CD4-positive, alpha-beta T cell treated with Interleukin-17A for 1 hour (primary cell): Measurements from ENCODE around the gene NAT14.

ENCODE experiments used
- DNase-seq: peaks from one replicate; pipeline ENCODE4 v3.0.0-alpha.2; 2020

Gene NAT14

GRCh38 chr19:55453511-55454260, 31.3 kb upstream of the NAT14 start:
- no peak for DNase-seq

- DNase-seq, result peak; percentile 52
Measured at GRCh38 chr19:55454787-55455243, 30.2 kb upstream of the NAT14 start.

GRCh38 chr19:55455576-55456235, 29.3 kb upstream of the NAT14 start:
- DNase-seq, result no peak

- no peak for DNase-seq
Measured at GRCh38 chr19:55456347-55456746, 28.6 kb upstream of the NAT14 start.

GRCh38 chr19:55457683-55458457, 27.1 kb upstream of the NAT14 start:
- no peak for DNase-seq

GRCh38 chr19:55459551-55459949, 25.4 kb upstream of the NAT14 start:
- no peak for DNase-seq

GRCh38 chr19:55459950-55460657, 24.9 kb upstream of the NAT14 start:
- no peak for DNase-seq

GRCh38 chr19:55460670-55461258, 24.2 kb upstream of the NAT14 start:
- peak; percentile 38 for DNase-seq

- peak; percentile 100 for DNase-seq
Measured at GRCh38 chr19:55461259-55461973, 23.6 kb upstream of the NAT14 start, which contains the start of gene ISOC2. ISOC2 (minus strand) TSS chr19:55461642; CDS start chr19:55456486, 5,156 bp downstream.

- DNase-seq, result no peak
Measured at GRCh38 chr19:55461974-55462626, 22.9 kb upstream of the NAT14 start.

- no peak for DNase-seq
Measured at GRCh38 chr19:55462722-55463121, 22.3 kb upstream of the NAT14 start.

GRCh38 chr19:55463583-55464031, 21.4 kb upstream of the NAT14 start:
- no peak for DNase-seq

- no peak for DNase-seq
Measured at GRCh38 chr19:55464039-55464661, 20.8 kb upstream of the NAT14 start.

GRCh38 chr19:55464662-55465054, 20.3 kb upstream of the NAT14 start, which contains the start of gene C19orf85:
C19orf85 (minus strand) TSS chr19:55464751; CDS start chr19:55464554, 197 bp downstream.
- DNase-seq, result no peak

- no peak for DNase-seq
Measured at GRCh38 chr19:55465460-55466240, 19.3 kb upstream of the NAT14 start.

GRCh38 chr19:55466241-55466614, 18.8 kb upstream of the NAT14 start:
- DNase-seq, result no peak

- DNase-seq, result peak; percentile 66
Measured at GRCh38 chr19:55467236-55468053, 17.5 kb upstream of the NAT14 start.

- DNase-seq, result no peak
Measured at GRCh38 chr19:55468054-55468393, 17.0 kb upstream of the NAT14 start.

GRCh38 chr19:55471266-55471665, 13.7 kb upstream of the NAT14 start:
- no peak for DNase-seq
